ENCODE data around the gene KCNJ14. TPM values are rescaled to one million over a fixed set of nuclear protein-coding genes. Genes with fewer than 3 reads are reported as not detected.

The KCNJ14 gene
- total RNA-seq, 1 donor from 2014 or later: 1.4 TPM

GRCh38 chr19:48469289-48469881, 14.0 kb downstream of the KCNJ14 start, which contains the start of gene CYTH2:
Gene CYTH2 (plus strand): TSS chr19:48469369. CDS start chr19:48469508, 139 bp downstream.
- H2AFZ ChIP-seq (ENCODE audit: low read depth, low read length): peak within 1 kb of the TSS; percentile 57
- peak within 1 kb of the TSS; percentile 95 for H3K27ac ChIP-seq (ENCODE audit: low read depth, low read length)
- Mint-ChIP-seq H3K4me3 (ENCODE audit: unreplicated experiment) (peak within 1 kb of the TSS; percentile 92), H3K27me3 (ENCODE audit: low read depth, unreplicated experiment) (no peaks in the 10 kb centered on the region), H3K9me3 (ENCODE audit: unreplicated experiment) (peaks cover 2% of the 10 kb centered on the region), H3K36me3 (ENCODE audit: low read depth, unreplicated experiment) (peaks cover 25% of the 10 kb centered on the region), H3K27ac (ENCODE audit: unreplicated experiment) (peak within 1 kb of the TSS; percentile 95), H3K4me1 (ENCODE audit: low read depth, unreplicated experiment) (peaks cover 16% of the 10 kb centered on the region)
- FAIRE-seq (no peak), DNase-seq (ENCODE audit: low read depth) (peak; percentile 65)
- H3K79me2 ChIP-seq (ENCODE audit: insufficient read depth, low read length): peaks cover 44% of the 10 kb centered on the region
- no peaks in the 10 kb centered on the region for H3K9me3 ChIP-seq (ENCODE audit: insufficient read depth, low read depth, low read length)
- H3K27me3 ChIP-seq (ENCODE audit: insufficient read depth, low read length): no peaks in the 10 kb centered on the region
- no peak for TF ChIP-seq EZH2 (IDR thresholded peaks at IDR 0.05; ENCODE audit: insufficient read depth, low read length)
- TF ChIP-seq CTCF (IDR thresholded peaks at IDR 0.05; ENCODE audit: insufficient read depth, low read depth, low read length): no peak
- H3K4me2 ChIP-seq (ENCODE audit: low read length): peak within 1 kb of the TSS; percentile 98
- H3K4me3 ChIP-seq (ENCODE audit: insufficient read depth, low read depth, low read length): peak within 1 kb of the TSS; percentile 82
- peaks cover 24% of the 10 kb centered on the region for H3K4me1 ChIP-seq (ENCODE audit: insufficient read depth, low read length)
- H3K9ac ChIP-seq (ENCODE audit: low read length): peak within 1 kb of the TSS; percentile 98
- peaks cover 29% of the 10 kb centered on the region for H3K36me3 ChIP-seq (ENCODE audit: insufficient read depth, low read length)
- H4K20me1 ChIP-seq (ENCODE audit: insufficient read depth, low read length): peaks cover 46% of the 10 kb centered on the region

- H3K27ac Mint-ChIP-seq (ENCODE audit: unreplicated experiment): peak overlapping the region; percentile 80
- H3K27me3 ChIP-seq (ENCODE audit: insufficient read depth, low read length): no peaks in the 10 kb centered on the region
- H3K36me3 Mint-ChIP-seq (ENCODE audit: low read depth, unreplicated experiment): peaks cover 28% of the 10 kb centered on the region
- H3K9me3 Mint-ChIP-seq (ENCODE audit: unreplicated experiment): peaks cover 2% of the 10 kb centered on the region
- peak overlapping the region; percentile 98 for H3K4me2 ChIP-seq (ENCODE audit: low read length)
- peaks cover 24% of the 10 kb centered on the region for H3K4me1 ChIP-seq (ENCODE audit: insufficient read depth, low read length)
- H3K4me3 Mint-ChIP-seq (ENCODE audit: unreplicated experiment): peak overlapping the region; percentile 92
- H3K27me3 Mint-ChIP-seq (ENCODE audit: low read depth, unreplicated experiment): no peaks in the 10 kb centered on the region
- TF ChIP-seq EZH2 (IDR thresholded peaks at IDR 0.05; ENCODE audit: insufficient read depth, low read length): no peak
- no peak for TF ChIP-seq CTCF (IDR thresholded peaks at IDR 0.05; ENCODE audit: insufficient read depth, low read depth, low read length)
- peaks cover 54% of the 10 kb centered on the region for H4K20me1 ChIP-seq (ENCODE audit: insufficient read depth, low read length)
- H3K36me3 ChIP-seq (ENCODE audit: insufficient read depth, low read length): peaks cover 34% of the 10 kb centered on the region
- H3K4me1 Mint-ChIP-seq (ENCODE audit: low read depth, unreplicated experiment): peaks cover 16% of the 10 kb centered on the region
- DNase-seq (ENCODE audit: low read depth) (no peak), FAIRE-seq (no peak)
- no peak overlapping the region for H2AFZ ChIP-seq (ENCODE audit: low read depth, low read length)
- H3K4me3 ChIP-seq (ENCODE audit: insufficient read depth, low read depth, low read length): peak overlapping the region; percentile 82
- H3K9me3 ChIP-seq (ENCODE audit: insufficient read depth, low read depth, low read length): no peaks in the 10 kb centered on the region
- peak overlapping the region; percentile 14 for H3K27ac ChIP-seq (ENCODE audit: low read depth, low read length)
- peak overlapping the region; percentile 98 for H3K9ac ChIP-seq (ENCODE audit: low read length)
- H3K79me2 ChIP-seq (ENCODE audit: insufficient read depth, low read length): peaks cover 45% of the 10 kb centered on the region
Measured at GRCh38 chr19:48469934-48470680, 14.7 kb downstream of the KCNJ14 start.
